Cardiac muscle cell (in vitro differentiated cells and primary cell): ENCODE results near the gene FRAT2. TPM values are rescaled to one million over a fixed set of nuclear protein-coding genes. Genes with fewer than 3 reads are reported as not detected.

ENCODE experiments used
- DNase-seq, 2 donors: peaks; one replicate each; pipeline versions ENCODE4 v3.0.0 to v3.0.0-alpha.2; 2010 to 2017; ENCODE audit warnings: low read depth in 1 of 2, low spot score in 1 of 2
- H3K27ac ChIP-seq: fragments of 200-600 bp; sonication (generic); 2 replicates; pipeline ENCODE4 v1.5.1; 2016
- H3K27me3 ChIP-seq: fragments of 200-600 bp; sonication (generic); 2 replicates; pipeline ENCODE4 v1.6.0; 2016; ENCODE audit warnings: control low read depth
- H3K36me3 ChIP-seq: fragments of 200-600 bp; sonication (generic); 2 replicates; pipeline ENCODE4 v1.5.1; 2016; ENCODE audit warnings: control low read depth
- H3K4me1 ChIP-seq: fragments of 200-600 bp; sonication (generic); 2 replicates; pipeline ENCODE4 v1.8.1; 2017; ENCODE audit warnings: low read depth, mild to moderate bottlenecking, mixed run types
- H3K4me3 ChIP-seq: fragments of 200-600 bp; sonication (generic); 2 replicates; pipeline ENCODE4 v1.5.1; 2016; ENCODE audit warnings: mild to moderate bottlenecking
- H3K9me3 ChIP-seq: fragments of 200-600 bp; sonication (generic); 2 replicates; pipeline ENCODE4 v1.5.1; 2017; ENCODE audit warnings: low read depth, mild to moderate bottlenecking, control low read depth
- polyA plus RNA-seq: library from polyadenylated mRNA; unstranded; fragments of >200 nt; fragmentation: Nextera tagmentation; extraction: Ambion mirVana; gene quantifications from 2 replicates; pipeline ENCODE4 v1.2.1, GENCODE V29; 2016
- total RNA-seq: library from RNA; depleted of rRNA; stranded (reverse); fragments of >200 nt; gene quantifications from 2 replicates; pipeline ENCODE4 v1.2.3, GENCODE V29; 2016
- TF ChIP-seq, protein P1 (sequence below): IDR thresholded peaks from 2 replicates; pipeline ENCODE4 v1.5.1; 2012; ENCODE audit warnings: low read depth, mild to moderate bottlenecking, low read length

The FRAT2 gene, protein sequence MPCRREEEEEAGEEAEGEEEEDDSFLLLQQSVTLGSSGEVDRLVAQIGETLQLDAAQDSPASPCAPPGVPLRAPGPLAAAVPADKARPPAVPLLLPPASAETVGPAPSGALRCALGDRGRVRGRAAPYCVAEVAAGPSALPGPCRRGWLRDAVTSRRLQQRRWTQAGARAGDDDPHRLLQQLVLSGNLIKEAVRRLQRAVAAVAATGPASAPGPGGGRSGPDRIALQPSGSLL
- 25.4 and 30.6 TPM in 2 replicates for total RNA-seq
- polyA plus RNA-seq = 30.1 and 41.7 TPM in 2 replicates

DNA sequence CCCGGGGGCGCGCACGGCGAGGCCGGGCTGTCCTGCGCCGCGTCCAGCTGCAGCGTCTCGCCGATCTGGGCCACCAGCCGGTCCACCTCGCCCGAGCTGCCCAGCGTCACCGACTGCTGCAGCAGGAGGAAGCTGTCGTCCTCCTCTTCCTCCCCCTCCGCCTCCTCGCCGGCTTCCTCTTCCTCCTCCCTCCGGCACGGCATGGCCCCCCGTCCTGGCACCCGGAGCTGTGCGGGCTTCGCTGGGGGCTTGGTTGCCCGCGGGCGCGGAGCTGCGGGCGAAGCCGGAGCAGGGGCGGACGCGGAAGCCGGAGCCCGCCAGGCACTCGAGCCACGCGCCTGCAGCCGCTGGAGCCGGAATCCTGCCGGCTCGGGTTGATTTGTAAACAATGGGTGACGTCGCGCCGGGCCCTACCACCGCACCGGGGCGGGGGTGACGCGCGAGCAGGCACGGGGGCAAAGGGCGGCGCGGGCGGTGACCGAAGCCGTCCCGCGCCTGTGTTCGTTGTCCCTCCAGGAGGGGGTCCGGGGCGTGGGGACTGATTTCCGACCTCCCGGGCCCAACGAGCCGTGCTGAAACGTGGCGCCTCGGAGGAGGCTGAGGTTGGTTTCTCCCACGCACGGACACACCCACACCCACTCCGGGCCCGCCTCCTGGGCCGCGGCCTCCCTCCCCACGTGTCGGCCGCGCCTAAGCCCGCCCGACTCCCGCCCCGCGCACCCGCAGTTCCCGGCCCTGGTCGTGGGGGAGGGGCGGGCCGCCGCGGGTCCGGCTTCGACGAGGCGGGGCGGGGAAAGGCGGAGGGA lies at the start of gene FRAT2:
TSS of gene FRAT2 (minus strand) at position 360 of the 806 bp plus-strand sequence. CDS start at position 203, 157 bp downstream.
- peak; percentile 94 to 97 for DNase-seq
- Histone ChIP-seq H3K36me3 (no peaks in the 10 kb centered on the region), H3K4me3 (peak within 1 kb of the TSS; percentile 87), H3K27ac (peak within 1 kb of the TSS; percentile 95), H3K27me3 (no peaks in the 10 kb centered on the region), H3K9me3 (no peaks in the 10 kb centered on the region), H3K4me1 (peaks cover 24% of the 10 kb centered on the region)
- TF ChIP-seq, protein P1, sequence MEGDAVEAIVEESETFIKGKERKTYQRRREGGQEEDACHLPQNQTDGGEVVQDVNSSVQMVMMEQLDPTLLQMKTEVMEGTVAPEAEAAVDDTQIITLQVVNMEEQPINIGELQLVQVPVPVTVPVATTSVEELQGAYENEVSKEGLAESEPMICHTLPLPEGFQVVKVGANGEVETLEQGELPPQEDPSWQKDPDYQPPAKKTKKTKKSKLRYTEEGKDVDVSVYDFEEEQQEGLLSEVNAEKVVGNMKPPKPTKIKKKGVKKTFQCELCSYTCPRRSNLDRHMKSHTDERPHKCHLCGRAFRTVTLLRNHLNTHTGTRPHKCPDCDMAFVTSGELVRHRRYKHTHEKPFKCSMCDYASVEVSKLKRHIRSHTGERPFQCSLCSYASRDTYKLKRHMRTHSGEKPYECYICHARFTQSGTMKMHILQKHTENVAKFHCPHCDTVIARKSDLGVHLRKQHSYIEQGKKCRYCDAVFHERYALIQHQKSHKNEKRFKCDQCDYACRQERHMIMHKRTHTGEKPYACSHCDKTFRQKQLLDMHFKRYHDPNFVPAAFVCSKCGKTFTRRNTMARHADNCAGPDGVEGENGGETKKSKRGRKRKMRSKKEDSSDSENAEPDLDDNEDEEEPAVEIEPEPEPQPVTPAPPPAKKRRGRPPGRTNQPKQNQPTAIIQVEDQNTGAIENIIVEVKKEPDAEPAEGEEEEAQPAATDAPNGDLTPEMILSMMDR = no peak

DNA sequence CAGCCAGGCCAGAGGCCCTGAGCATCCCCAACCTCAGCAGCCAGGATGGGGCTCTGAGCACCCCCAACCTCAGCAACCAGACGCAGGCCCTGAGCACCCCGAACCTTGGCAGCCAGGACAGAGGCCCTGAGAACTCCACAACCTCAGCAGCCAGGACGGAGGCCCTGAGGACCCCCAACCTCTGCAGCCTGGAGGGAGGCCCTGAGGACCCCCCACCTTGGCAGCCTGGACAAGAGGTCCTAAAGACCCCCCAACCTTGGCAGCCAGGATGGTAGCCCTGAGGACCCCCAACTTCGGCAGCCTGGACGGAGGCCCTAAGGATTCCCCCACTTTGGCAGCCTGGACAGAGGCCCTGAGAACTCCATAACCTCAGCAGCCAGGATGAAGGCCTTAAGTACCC lies 49.6 kb upstream of the FRAT2 start:
- Histone ChIP-seq H3K36me3 (no peaks in the 10 kb centered on the region), H3K4me1 (no peaks in the 10 kb centered on the region), H3K27ac (no peak overlapping the region), H3K4me3 (no peak overlapping the region), H3K27me3 (no peaks in the 10 kb centered on the region), H3K9me3 (no peaks in the 10 kb centered on the region)
- DNase-seq = no peak
- TF ChIP-seq, protein P1 = no peak

DNA sequence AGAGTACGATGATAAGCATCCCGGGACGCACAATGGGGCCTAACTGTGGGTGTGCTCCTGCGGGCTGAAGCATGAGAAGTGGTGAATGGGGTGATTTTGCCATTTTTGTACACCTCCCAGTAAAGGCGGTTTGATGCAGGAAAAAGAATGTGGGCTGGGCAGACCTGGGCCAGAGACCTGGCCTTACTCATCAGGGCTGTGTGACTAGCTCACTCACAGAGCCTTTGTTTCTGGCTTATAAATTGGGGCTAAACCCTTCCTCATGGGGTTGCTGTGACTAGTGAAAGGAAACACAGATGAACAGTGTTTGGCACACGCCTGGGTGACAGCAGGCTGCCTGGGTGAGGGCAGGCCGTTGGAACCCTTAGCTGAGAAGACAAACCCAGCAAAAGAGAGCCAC lies 48.6 kb upstream of the FRAT2 start:
- H3K27ac ChIP-seq = no peak overlapping the region
- no peak for DNase-seq
- H3K27me3 ChIP-seq = no peaks in the 10 kb centered on the region
- H3K9me3 ChIP-seq = no peaks in the 10 kb centered on the region
- no peaks in the 10 kb centered on the region for H3K4me1 ChIP-seq
- H3K4me3 ChIP-seq = no peak overlapping the region
- H3K36me3 ChIP-seq = no peaks in the 10 kb centered on the region
- TF ChIP-seq, protein P1 = no peak

DNA sequence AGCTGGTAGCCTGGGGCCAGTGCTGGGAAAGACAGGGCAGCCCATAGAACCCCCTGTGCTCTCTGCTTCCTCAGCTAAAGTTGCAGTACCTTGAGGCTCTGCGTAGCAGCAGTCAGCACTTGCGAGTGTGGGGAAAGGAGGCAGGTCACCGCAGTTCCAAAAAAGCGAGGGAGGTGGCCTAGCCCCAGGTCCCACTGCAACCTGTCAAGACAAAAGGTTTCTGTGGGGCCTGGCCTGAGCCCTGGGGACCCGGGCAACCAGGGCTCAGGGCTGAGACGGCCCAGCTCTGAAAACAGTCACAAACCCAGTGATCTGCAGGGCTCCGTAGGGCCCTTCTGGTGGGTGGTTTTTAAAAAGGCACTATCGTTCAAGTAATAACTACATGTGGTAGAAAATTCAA lies 47.1 kb upstream of the FRAT2 start:
- Histone ChIP-seq H3K9me3 (no peaks in the 10 kb centered on the region), H3K4me3 (no peak overlapping the region), H3K27ac (no peak overlapping the region), H3K27me3 (no peaks in the 10 kb centered on the region), H3K4me1 (no peaks in the 10 kb centered on the region), H3K36me3 (no peaks in the 10 kb centered on the region)
- DNase-seq = no peak
- TF ChIP-seq, protein P1 = no peak

DNA sequence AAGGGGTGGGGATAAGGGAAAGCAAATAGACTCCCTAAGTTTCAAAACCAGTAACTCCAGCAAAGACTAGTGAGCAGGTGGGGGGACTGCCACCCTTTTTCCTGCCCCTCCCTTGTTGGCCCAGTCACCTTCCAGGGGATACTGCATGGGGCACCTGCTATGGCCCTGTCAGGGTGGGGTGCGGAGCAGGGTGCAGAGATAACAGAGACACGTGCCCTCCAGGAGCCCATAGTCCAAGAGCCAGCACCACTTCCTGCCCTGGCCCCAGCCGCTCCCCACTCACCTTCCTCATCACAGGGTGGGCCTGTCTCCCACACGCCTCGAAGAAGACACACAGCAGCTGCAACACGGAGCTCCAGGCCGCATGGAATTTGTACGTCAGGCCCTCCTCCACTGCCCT lies 46.0 kb upstream of the FRAT2 start:
- TF ChIP-seq, protein P1 = no peak
- H3K36me3 ChIP-seq = no peaks in the 10 kb centered on the region
- no peak for DNase-seq

More for the DNA sequence above, 46.0 kb upstream of the FRAT2 start:
- H3K4me1 ChIP-seq = no peaks in the 10 kb centered on the region
- H3K27me3 ChIP-seq = no peaks in the 10 kb centered on the region
- H3K27ac ChIP-seq = no peak overlapping the region
- no peaks in the 10 kb centered on the region for H3K9me3 ChIP-seq
- H3K4me3 ChIP-seq = no peak overlapping the region
